HepG2 (cell line): ENCODE data around the gene SLC45A3. TPM values are rescaled to one million over a fixed set of nuclear protein-coding genes. Genes with fewer than 3 reads are reported as not detected.

Experiments
- CERS6 ChIP-seq: sonication (generic); formaldehyde crosslinking; IDR thresholded peaks from 2 replicates; pipeline ENCODE4 v1.5.0; 2020; ENCODE audit warnings: missing genetic modification reagents
- GTF2F1 ChIP-seq: fragments of 150-350 bp; IDR thresholded peaks from 2 replicates; pipeline ENCODE4 v1.6.1; 2014; ENCODE audit warnings: low read length
- HMG20B ChIP-seq: conservative IDR thresholded peaks from 2 replicates; pipeline ENCODE4 v1.6.1; 2016; ENCODE audit warnings: missing genetic modification reagents, missing compliant biosample characterization
- MED13 ChIP-seq: sonication (generic); formaldehyde crosslinking; IDR thresholded peaks from 2 replicates; pipeline ENCODE4 v1.5.0; 2020; ENCODE audit warnings: missing genetic modification reagents
- MEIS2 ChIP-seq: sonication (generic); formaldehyde crosslinking; IDR thresholded peaks from 2 replicates; pipeline ENCODE4 v1.9.0; 2021; ENCODE audit warnings: mild to moderate bottlenecking, missing genetic modification reagents
- MIXL1 ChIP-seq: IDR thresholded peaks from 2 replicates; pipeline ENCODE4 v1.6.1; 2016
- NBN ChIP-seq: fragments of 450-650 bp; conservative IDR thresholded peaks from 2 replicates; pipeline ENCODE4 v1.6.1; 2017
- SAP130 ChIP-seq: IDR thresholded peaks from 2 replicates; pipeline ENCODE4 v1.6.1; 2016; ENCODE audit warnings: low read depth
- STAT5B ChIP-seq: sonication (generic); formaldehyde crosslinking; IDR thresholded peaks from 2 replicates; pipeline ENCODE4 v1.4.0; 2020; ENCODE audit warnings: missing genetic modification reagents
- STAT6 ChIP-seq: sonication (generic); formaldehyde crosslinking; IDR thresholded peaks from 2 replicates; pipeline ENCODE4 v1.4.0; 2020; ENCODE audit warnings: missing genetic modification reagents, mild to moderate bottlenecking, borderline replicate concordance
- TFAP4 ChIP-seq: sonication (generic); IDR thresholded peaks from 2 replicates; pipeline ENCODE4 v1.6.1; 2016; ENCODE audit warnings: low read depth, borderline replicate concordance
- TP53 ChIP-seq: sonication (generic); formaldehyde crosslinking; conservative IDR thresholded peaks from 2 replicates; pipeline ENCODE4 v1.4.0; 2020; ENCODE audit warnings: missing genetic modification reagents
- ZNF138 ChIP-seq: sonication (generic); formaldehyde crosslinking; IDR thresholded peaks from 2 replicates; pipeline ENCODE4 v1.5.0; 2020; ENCODE audit warnings: mild to moderate bottlenecking, low read depth, missing genetic modification reagents
- ZNF275 ChIP-seq: sonication (generic); formaldehyde crosslinking; IDR thresholded peaks from 2 replicates; pipeline ENCODE4 v1.8.0; 2022; ENCODE audit warnings: missing genetic modification reagents, mild to moderate bottlenecking, inconsistent platforms, borderline replicate concordance
- ZNF276 ChIP-seq: sonication (generic); formaldehyde crosslinking; IDR thresholded peaks from 2 replicates; pipeline ENCODE4 v1.4.0; 2020; ENCODE audit warnings: mild to moderate bottlenecking, low read depth, missing genetic modification reagents
- ZNF781 ChIP-seq: sonication (generic); formaldehyde crosslinking; IDR thresholded peaks from 2 replicates; pipeline ENCODE4 v1.5.1; 2020; ENCODE audit warnings: borderline replicate concordance, mild to moderate bottlenecking, missing genetic modification reagents; ENCODE audit errors: not compliant biosample characterization
- polyA plus RNA-seq, 8 experiments: library from polyadenylated mRNA; depleted of rRNA in 3 of 8; stranded (reverse) in 7 of 8; unstranded in 1 of 8; fragments of >200 nt; fragmentation: Illumina TruSeq in 4 of 8; extraction: Trizol in 4 of 8; gene quantifications; 2 replicates each; pipeline versions ENCODE4 v1.2.1 to v1.2.3, GENCODE V29; 2011 to 2016; ENCODE audit warnings: low read depth in 4 of 8, missing spikeins in 1 of 8, mixed read lengths in 1 of 8; ENCODE audit not compliant: insufficient read depth in 1 of 8
- total RNA-seq, 5 experiments: library from RNA; depleted of rRNA; stranded (reverse); fragments of >200 nt; fragmentation: Illumina TruSeq; extraction: Trizol; gene quantifications; 2 replicates each; pipeline ENCODE4 v1.2.3, GENCODE V29; 2016; ENCODE audit warnings: low read depth in 1 of 5

Gene SLC45A3
- total and polyA plus RNA-seq, 2 of the 13 experiments (the other 11 are each of a cell fraction or from before 2014, with no cell fraction given): 3.4 to 4.1 TPM

- TF ChIP-seq CERS6 (no peak), TP53 (CRISPR knock-in tag) (no peak), MEIS2 (CRISPR knock-in tag) (peak; percentile 72), TFAP4 (peak; percentile 32; the same call in 1 of the 2 replicates), ZNF138 (CRISPR knock-in tag) (0 out of 2 replicates have a peak, but pooled peaks have one; percentile 25), ZNF276 (CRISPR knock-in tag) (no peak), SAP130 (CRISPR knock-in tag) (peak; percentile 88), NBN (no peak), GTF2F1 (no peak), STAT5B (CRISPR knock-in tag) (no peak), HMG20B (CRISPR knock-in tag) (0 out of 2 replicates have a peak, but pooled peaks have one; percentile 38), ZNF275 (CRISPR knock-in tag) (0 out of 2 replicates have a peak, but pooled peaks have one; percentile 72), MED13 (CRISPR knock-in tag) (no peak), MIXL1 (CRISPR knock-in tag) (peak; percentile 70), STAT6 (CRISPR knock-in tag) (no peak), ZNF781 (CRISPR knock-in tag) (peak; percentile 33)
Measured at GRCh38 chr1:205631768-205632668, 48.3 kb downstream of the SLC45A3 start, which contains the start of gene ELK4 (continued).
